A549 (cell line): Measurements from ENCODE around the gene ADAMTSL5. TPM values are rescaled to one million over a fixed set of nuclear protein-coding genes. Genes with fewer than 3 reads are reported as not detected.
"Not testable (repeated sequence)": the region's sequence is repeated elsewhere in the genome, so short reads cannot be mapped to it uniquely, and the experiment has no call there.

Source experiments
- ATAC-seq, 2 experiments: fragments of 200-7000 bp in 1 of 2; fragments of >200 bp in 1 of 2; cut with Nextera tagmentation in 1 of 2; cut with Tn5 transposase in 1 of 2; 3 replicates each; pipeline versions ENCODE4 v1.8.0 to v1.9.1; 2018 to 2020; ENCODE audit warnings: mild to moderate bottlenecking in 1 of 2, moderate library complexity in 1 of 2
- CTCF ChIA-PET: fragments of 300-600 bp; sonication (Branson Sonifier 250); formaldehyde crosslinking; extraction: SDS; loops from one replicate; lab custom pipeline; 2021; ENCODE audit warnings: antibody characterized with exemption, inconsistent platforms; lab: Yijun Ruan, JAX
- POLR2A ChIA-PET: fragments of 350-600 bp; formaldehyde crosslinking; extraction: SDS; loops from one replicate; lab custom pipeline; 2021; ENCODE audit warnings: antibody characterized with exemption, inconsistent platforms; lab: Yijun Ruan, JAX
- DNase-seq, 2 experiments: peaks; one replicate each; pipeline versions ENCODE4 v3.0.0 to v3.0.0-alpha.2; 2011 to 2016; ENCODE audit warnings: low read depth in 1 of 2, low spot score in 1 of 2
- FAIRE-seq: peaks from 2 replicates; lab custom pipeline; 2011; peaks lifted over from hg19 to GRCh38; lab: Jason Lieb, UNC
- H3K27ac ChIP-seq, 2 experiments: fragments of >200 bp; sonication (Bioruptor Twin); formaldehyde crosslinking; 3 replicates each; pipeline ENCODE4 v1.5.1; 2016 to 2017
- H3K4me1 ChIP-seq: fragments of >200 bp; sonication (Bioruptor Twin); formaldehyde crosslinking; 3 replicates; pipeline ENCODE4 v1.6.1; 2016
- H3K4me2 ChIP-seq: fragments of >200 bp; sonication (Bioruptor Twin); formaldehyde crosslinking; 3 replicates; pipeline ENCODE4 v1.6.1; 2016
- H3K4me3 ChIP-seq: fragments of >200 bp; sonication (Bioruptor Twin); formaldehyde crosslinking; 3 replicates; pipeline ENCODE4 v1.5.1; 2016
- H3K9me3 ChIP-seq: fragments of >200 bp; sonication (Bioruptor Twin); formaldehyde crosslinking; 3 replicates; pipeline ENCODE4 v1.6.1; 2016
- BCL3 ChIP-seq: fragments of >200 bp; sonication (Bioruptor Twin); formaldehyde crosslinking; IDR thresholded peaks from 3 replicates; pipeline ENCODE4 v1.6.1; 2016
- BHLHE40 ChIP-seq: IDR thresholded peaks from 2 replicates; pipeline ENCODE4 v1.6.1; 2012; ENCODE audit warnings: low read depth, low read length, inconsistent platforms
- CHD2 ChIP-seq: fragments of 150-350 bp; IDR thresholded peaks from 2 replicates; pipeline ENCODE4 v1.6.1; 2014; ENCODE audit warnings: low read length; ENCODE audit not compliant: partially characterized antibody
- EHF ChIP-seq: fragments of 250-450 bp; sonication (Bioruptor Pico); IDR thresholded peaks from 2 replicates; pipeline ENCODE4 v1.5.0; 2020; ENCODE audit warnings: mild to moderate bottlenecking
- EHMT2 ChIP-seq: fragments of 200-600 bp; sonication (generic); IDR thresholded peaks from 2 replicates; pipeline ENCODE4 v1.6.1; 2016; ENCODE audit warnings: antibody characterized with exemption, low read depth, mild to moderate bottlenecking, moderate library complexity
- ELK1 ChIP-seq: fragments of 150-350 bp; IDR thresholded peaks from 2 replicates; pipeline ENCODE4 v1.6.1; 2014; ENCODE audit warnings: low read depth, mild to moderate bottlenecking, low read length
- EP300 ChIP-seq, 2 experiments: fragments of >200 bp; sonication (Bioruptor Twin); formaldehyde crosslinking; IDR thresholded peaks; 2 replicates in 1 of 2; 3 replicates in 1 of 2; pipeline ENCODE4 v1.6.1; 2016 to 2017
- FOSL2 ChIP-seq, 2 experiments: fragments of 450-650 bp in 1 of 2; fragments of >200 bp in 1 of 2; sonication (Bioruptor Twin) in 1 of 2; formaldehyde crosslinking; IDR thresholded peaks; 2 replicates each; pipeline versions ENCODE4 v1.5.0 to v1.6.1; 2016 to 2020; ENCODE audit warnings: mild to moderate bottlenecking in 1 of 2, moderate library complexity in 1 of 2
- GATA3 ChIP-seq: IDR thresholded peaks from 2 replicates; pipeline ENCODE4 v1.6.1; 2012; ENCODE audit warnings: borderline replicate concordance
- HOXB13 ChIP-seq: fragments of 250-450 bp; sonication (Bioruptor Pico); IDR thresholded peaks from 2 replicates; pipeline ENCODE4 v1.5.0; 2020; ENCODE audit warnings: low read depth, mild to moderate bottlenecking, moderate library complexity
- JUNB ChIP-seq: fragments of >200 bp; sonication (Bioruptor Twin); formaldehyde crosslinking; IDR thresholded peaks from 2 replicates; pipeline ENCODE4 v1.6.1; 2016
- KDM5A ChIP-seq: fragments of 200-600 bp; sonication (generic); IDR thresholded peaks from 2 replicates; pipeline ENCODE4 v1.6.1; 2016; ENCODE audit warnings: antibody characterized with exemption, mild to moderate bottlenecking
- MYC ChIP-seq: IDR thresholded peaks from 2 replicates; pipeline ENCODE4 v1.6.1; 2012; ENCODE audit warnings: mild to moderate bottlenecking, inconsistent platforms, low read length, improper control_type of control experiment, borderline replicate concordance
- NFE2L2 ChIP-seq: fragments of 150-350 bp; conservative IDR thresholded peaks from 2 replicates; pipeline ENCODE4 v1.6.1; 2014; ENCODE audit warnings: low read length
- POLR2AphosphoS2 ChIP-seq: conservative IDR thresholded peaks from 2 replicates; pipeline ENCODE4 v1.6.1; 2012; ENCODE audit warnings: low read length, improper control_type of control experiment, inconsistent platforms
- SMC3 ChIP-seq: fragments of >200 bp; sonication (Bioruptor Twin); formaldehyde crosslinking; IDR thresholded peaks from 3 replicates; pipeline ENCODE4 v1.6.1; 2018; ENCODE audit warnings: inconsistent platforms
- SREBF2 ChIP-seq: fragments of 450-650 bp; IDR thresholded peaks from 2 replicates; pipeline ENCODE4 v1.6.1; 2014; ENCODE audit warnings: mild to moderate bottlenecking, moderate library complexity
- TP53 ChIP-seq: fragments of 250-450 bp; sonication (Bioruptor Pico); IDR thresholded peaks from 2 replicates; pipeline ENCODE4 v1.5.0; 2021; ENCODE audit warnings: mild to moderate bottlenecking, moderate library complexity
- WGBS: methylation state at CpG from one replicate; pipeline ENCODE4 v1.1.6; 2017; ENCODE audit errors: missing lambda C conversion rate; 5-methylcytosine and 5-hydroxymethylcytosine counted together
- polyA plus RNA-seq, 4 experiments: library from polyadenylated mRNA; depleted of rRNA in 3 of 4; stranded (reverse); fragments of >200 nt; fragmentation: RNase III in 1 of 4; extraction: RNeasy Plus Mini Kit Qiagen cat#74134 plus additional on column Dnase treatment in 1 of 4; gene quantifications; 2 replicates in 3 of 4; 3 replicates in 1 of 4; pipeline ENCODE4 v1.2.3, GENCODE V29; 2011 to 2017
- TF ChIP-seq, protein P1 (sequence below): fragments of 250-450 bp; sonication (Bioruptor Pico); IDR thresholded peaks from 2 replicates; pipeline ENCODE4 v1.5.0; 2021; ENCODE audit warnings: mild to moderate bottlenecking, moderate library complexity, borderline replicate concordance
- TF ChIP-seq, protein P2 (sequence below): IDR thresholded peaks from 2 replicates; pipeline ENCODE4 v1.6.1; 2012

The ADAMTSL5 gene
- polyA plus RNA-seq, 2 of the 4 experiments (the other 2 are of a cell fraction): 1.4 to 3.0 TPM

- Histone ChIP-seq H3K4me1 (no peaks in the 10 kb centered on the region), H3K9me3 (0 out of 3 replicates have a peak, but pooled peaks cover 3% of the 10 kb centered on the region), H3K27ac (no peak overlapping the region), H3K4me3 (no peak overlapping the region), H3K4me2 (no peak overlapping the region)
- FAIRE-seq (no peak), DNase-seq (no peak), ATAC-seq (no peak)
- POLR2A ChIA-PET: no interaction called here
- TF ChIP-seq GATA3: no peak
- 34% methylated on average over 15 of the region's 15 CpGs for WGBS
- CTCF ChIA-PET: interaction anchor here (0.6 kb wide), 1 partner anchor 93 kb away, joined by 3 read pairs; no protein-coding TSS in a partner anchor
Observed at GRCh38 chr19:1538978-1539377, 26.2 kb upstream of the ADAMTSL5 start.

DNA sequence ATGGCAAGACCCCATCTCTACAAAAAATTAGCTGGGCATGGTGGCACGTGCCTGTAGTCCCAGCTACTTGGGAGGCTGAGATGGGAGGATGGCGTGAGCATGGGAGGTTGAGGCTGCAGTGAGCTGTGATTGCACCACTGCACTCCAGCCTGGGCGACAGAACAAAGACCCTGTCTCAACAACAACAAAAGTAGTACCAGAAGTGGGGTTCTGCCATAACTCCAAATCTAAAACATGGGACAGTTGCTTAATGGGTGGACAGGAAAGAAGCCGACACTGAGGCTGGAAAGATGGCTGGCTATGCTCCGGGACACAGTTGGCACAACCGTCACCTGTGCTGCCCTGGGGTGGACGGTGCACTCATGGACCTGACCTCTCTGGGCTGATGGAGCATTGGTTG, 22.9 kb upstream of the ADAMTSL5 start:
- DNase-seq, ATAC-seq, H3K27ac ChIP-seq, POLR2A ChIA-PET, H3K4me3 ChIP-seq, H3K9me3 ChIP-seq, H3K4me1 ChIP-seq, H3K4me2 ChIP-seq, FAIRE-seq: not testable (repeated sequence)
- WGBS: 66% methylated on average over 6 of the region's 7 CpGs
- CTCF ChIA-PET: interaction anchor here (0.7 to 3.4 kb wide), 2 partner anchors 11 to 27 kb away, joined by 3 to 19 read pairs; no protein-coding TSS in a partner anchor

GRCh38 chr19:1534972-1535371, 22.2 kb upstream of the ADAMTSL5 start:
- peak in 1 of 2 experiments; percentile 24; a peak in 1 of 6 replicates for ATAC-seq
- Histone ChIP-seq H3K9me3 (0 out of 3 replicates have a peak, but pooled peaks cover 3% of the 10 kb centered on the region), H3K27ac (no peak overlapping the region), H3K4me3 (no peak overlapping the region), H3K4me2 (no peak overlapping the region), H3K4me1 (no peaks in the 10 kb centered on the region)
- ChIA-PET CTCF (interaction anchor here (0.7 to 3.4 kb wide), 4 partner anchors 9 to 291 kb away, joined by 3 to 19 read pairs (median 4); no protein-coding TSS in a partner anchor), POLR2A (no interaction called here)
- DNase-seq: no peak
- TF ChIP-seq FOSL2 (IDR thresholded peaks at IDR 0.05) (no peak), FOSL2 (CRISPR knock-in tag; IDR thresholded peaks at IDR 0.05) (no peak), ELK1 (no peak), JUNB (no peak), EP300 (IDR thresholded peaks at IDR 0.05) (no peak)
- TF ChIP-seq, protein P1, sequence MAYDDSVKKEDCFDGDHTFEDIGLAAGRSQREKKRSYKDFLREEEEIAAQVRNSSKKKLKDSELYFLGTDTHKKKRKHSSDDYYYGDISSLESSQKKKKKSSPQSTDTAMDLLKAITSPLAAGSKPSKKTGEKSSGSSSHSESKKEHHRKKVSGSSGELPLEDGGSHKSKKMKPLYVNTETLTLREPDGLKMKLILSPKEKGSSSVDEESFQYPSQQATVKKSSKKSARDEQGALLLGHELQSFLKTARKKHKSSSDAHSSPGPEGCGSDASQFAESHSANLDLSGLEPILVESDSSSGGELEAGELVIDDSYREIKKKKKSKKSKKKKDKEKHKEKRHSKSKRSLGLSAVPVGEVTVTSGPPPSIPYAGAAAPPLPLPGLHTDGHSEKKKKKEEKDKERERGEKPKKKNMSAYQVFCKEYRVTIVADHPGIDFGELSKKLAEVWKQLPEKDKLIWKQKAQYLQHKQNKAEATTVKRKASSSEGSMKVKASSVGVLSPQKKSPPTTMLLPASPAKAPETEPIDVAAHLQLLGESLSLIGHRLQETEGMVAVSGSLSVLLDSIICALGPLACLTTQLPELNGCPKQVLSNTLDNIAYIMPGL: no peak
- FAIRE-seq: no peak
- WGBS: 73% methylated on average over 5 of the region's 14 CpGs

DNA sequence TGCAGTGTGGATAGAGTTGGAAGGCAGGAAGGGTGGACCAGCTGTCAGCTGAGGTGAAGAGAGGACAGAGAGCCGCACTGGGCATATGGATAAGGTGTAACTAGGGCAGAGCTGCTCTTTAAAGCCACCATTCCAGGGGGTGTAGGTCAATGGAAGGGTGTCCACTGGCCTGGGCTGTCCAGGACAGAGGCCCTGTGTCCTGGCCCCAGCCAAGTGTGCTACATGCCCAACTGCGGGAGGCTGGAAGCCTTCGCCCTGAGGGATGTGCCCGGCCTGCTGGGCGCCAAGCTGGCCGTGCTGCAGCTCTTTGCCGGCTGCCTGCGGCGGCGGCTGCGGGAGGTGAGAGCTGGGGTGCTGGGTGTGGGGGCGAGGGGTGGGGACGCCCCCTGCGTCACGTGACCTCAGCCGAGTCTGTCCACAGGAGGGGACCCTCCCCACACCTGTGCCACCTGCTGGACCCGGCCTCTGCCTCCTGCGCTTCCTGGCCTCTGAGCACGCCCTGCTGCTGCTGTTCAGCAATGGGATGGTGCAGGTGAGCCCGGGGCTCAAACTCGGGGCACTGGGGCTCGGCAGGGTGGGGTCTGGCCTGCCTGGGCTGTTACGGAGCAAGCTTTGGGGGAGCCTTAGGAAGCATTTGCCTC, 20.8 kb upstream of the ADAMTSL5 start:
- no peak overlapping the region for H3K4me2 ChIP-seq
- ATAC-seq: peak; percentile 44 to 49; a peak in 3 of 6 replicates
- H3K4me1 ChIP-seq: no peaks in the 10 kb centered on the region
- TF ChIP-seq KDM5A: no peak
- no peak overlapping the region for H3K27ac ChIP-seq
- 75% methylated on average over 4 of the region's 23 CpGs for WGBS
- no peak overlapping the region for H3K4me3 ChIP-seq
- DNase-seq: no peak
- H3K9me3 ChIP-seq: 0 out of 3 replicates have a peak, but pooled peaks cover 3% of the 10 kb centered on the region
- ChIA-PET POLR2A (no interaction called here), CTCF (interaction anchor here (1.0 to 3.4 kb wide), 3 partner anchors 8 to 33 kb away, joined by 3 to 19 read pairs (median 6); no protein-coding TSS in a partner anchor)
- no peak for FAIRE-seq

- no peak overlapping the region for H3K27ac ChIP-seq
- POLR2A ChIA-PET: no interaction called here
- no peak overlapping the region for H3K4me2 ChIP-seq
- H3K4me1 ChIP-seq: no peaks in the 10 kb centered on the region
- CTCF ChIA-PET: no interaction called here
- no peak for FAIRE-seq
- no peak for DNase-seq
- H3K9me3 ChIP-seq: 0 out of 3 replicates have a peak, but pooled peaks cover 3% of the 10 kb centered on the region
- 77% methylated on average over 9 of the region's 9 CpGs for WGBS
- ATAC-seq: no peak
- TF ChIP-seq TP53 (CRISPR knock-in tag) (no peak), EHMT2 (no peak), BHLHE40 (no peak), EHF (CRISPR knock-in tag) (no peak), EP300 (IDR thresholded peaks at IDR 0.05) (no peak), POLR2AphosphoS2 (no peak), NFE2L2 (no peak), SMC3 (no peak), CHD2 (no peak), HOXB13 (no peak), ELK1 (no peak), MYC (no peak), BCL3 (no peak), SREBF2 (no peak)
- TF ChIP-seq, protein P2, sequence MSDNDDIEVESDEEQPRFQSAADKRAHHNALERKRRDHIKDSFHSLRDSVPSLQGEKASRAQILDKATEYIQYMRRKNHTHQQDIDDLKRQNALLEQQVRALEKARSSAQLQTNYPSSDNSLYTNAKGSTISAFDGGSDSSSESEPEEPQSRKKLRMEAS: no peak
- H3K4me3 ChIP-seq: no peak overlapping the region
Observed at GRCh38 chr19:1532003-1532402, 19.2 kb upstream of the ADAMTSL5 start.
